Muscle of back (tissue), 13 donors: ENCODE data around the gene ELFN1. TPM values are rescaled to one million over a fixed set of nuclear protein-coding genes. Genes with fewer than 3 reads are reported as not detected.
A peak's percentile ranks its signal among the peaks of the same experiment; 100 is the strongest.

Experiments
- DNase-seq, 3 donors: peaks; one replicate each; pipeline versions ENCODE4 v3.0.0 to v3.0.0-alpha.2; 2013
- long read RNA-seq, 9 donors: transcript quantifications; one replicate each; lab custom pipeline, GENCODE V29; 2026
- polyA plus RNA-seq, 10 donors: library from polyadenylated mRNA; unstranded; fragments of 120-200 nt; gene quantifications; one replicate each; pipeline ENCODE4 v1.2.1, GENCODE V29; 2013; ENCODE audit not compliant: insufficient read length in 10 of 10

ELFN1 gene
- 1 to 10 TPM; 1.4 to 7.9 (median 4.4) TPM for polyA plus RNA-seq
- long read RNA-seq, donor 1, partial matches to known transcripts = 0 of 1 reads
- long read RNA-seq, donor 1, other reads (novel, unspliced or antisense) = 0 of 1 reads
- long read RNA-seq, donor 2 = 0 reads
- long read RNA-seq, donor 3 = 0 reads
- long read RNA-seq, donor 4 = 0 reads
- long read RNA-seq, donor 5, partial matches to known transcripts = 0 of 1 reads
- long read RNA-seq, donor 5, other reads (novel, unspliced or antisense) = 0 of 1 reads
- long read RNA-seq, donor 6, partial matches to known transcripts = 0 of 1 reads
- long read RNA-seq, donor 6, other reads (novel, unspliced or antisense) = 0 of 1 reads
- long read RNA-seq, donor 7 = 0 reads
- long read RNA-seq, donor 8, partial matches to known transcripts = 0 of 1 reads
- long read RNA-seq, donor 8, other reads (novel, unspliced or antisense) = 0 of 1 reads
- long read RNA-seq, donor 9 = 0 reads

DNA sequence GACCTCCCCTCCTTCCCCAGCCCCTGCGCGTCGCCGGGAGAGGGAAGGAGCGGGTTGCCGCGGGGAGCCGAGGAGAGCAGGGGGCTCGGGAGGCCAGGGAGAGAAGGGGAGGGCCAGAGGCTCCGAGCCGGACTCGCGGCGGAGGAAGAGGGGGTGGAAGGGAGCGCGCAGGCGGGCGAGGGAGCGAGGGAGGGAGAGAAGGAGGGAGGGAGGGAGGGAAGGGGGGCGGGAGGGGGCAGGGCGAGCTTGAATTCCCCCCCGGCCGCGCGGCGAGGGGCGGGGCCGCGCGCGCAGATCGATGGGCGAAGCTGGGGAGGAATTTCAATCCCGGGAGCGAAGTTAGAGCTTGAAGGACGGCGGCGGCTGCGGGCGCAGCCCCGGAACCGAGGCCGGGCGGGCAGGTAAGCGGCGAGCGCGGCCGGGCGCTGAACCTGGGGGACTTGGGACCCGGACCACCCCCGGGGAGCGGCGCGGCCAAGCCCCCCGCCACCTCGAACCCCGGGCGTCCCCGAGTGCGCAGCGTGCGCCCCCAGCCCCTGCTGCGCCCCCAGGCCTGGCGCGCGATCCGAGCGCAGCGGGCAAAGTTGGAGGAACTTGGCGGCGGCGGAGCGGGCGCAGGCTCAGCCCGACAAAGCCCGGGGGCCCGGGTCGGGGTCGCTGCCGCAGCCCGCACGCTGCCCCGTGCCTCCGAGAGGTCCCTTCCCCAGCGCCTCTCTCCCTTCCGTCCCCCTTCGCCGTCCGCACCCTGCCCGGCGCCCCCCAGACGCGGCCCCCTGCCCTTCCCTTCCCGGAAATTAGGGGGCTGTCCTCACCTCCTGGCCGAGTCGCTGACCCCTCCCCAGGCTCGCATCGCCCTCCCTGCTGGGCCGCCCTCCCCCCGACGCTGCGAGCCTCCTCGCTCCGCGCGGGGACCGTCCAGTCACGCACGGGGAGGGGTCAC lies at the start of gene ELFN1:
Gene ELFN1 (plus strand): TSS at position 324 of the 940 bp plus-strand sequence. CDS start 74,320 bp downstream, outside the sequence.
- DNase-seq = peak; percentile 63 to 87 (median 75)

DNA sequence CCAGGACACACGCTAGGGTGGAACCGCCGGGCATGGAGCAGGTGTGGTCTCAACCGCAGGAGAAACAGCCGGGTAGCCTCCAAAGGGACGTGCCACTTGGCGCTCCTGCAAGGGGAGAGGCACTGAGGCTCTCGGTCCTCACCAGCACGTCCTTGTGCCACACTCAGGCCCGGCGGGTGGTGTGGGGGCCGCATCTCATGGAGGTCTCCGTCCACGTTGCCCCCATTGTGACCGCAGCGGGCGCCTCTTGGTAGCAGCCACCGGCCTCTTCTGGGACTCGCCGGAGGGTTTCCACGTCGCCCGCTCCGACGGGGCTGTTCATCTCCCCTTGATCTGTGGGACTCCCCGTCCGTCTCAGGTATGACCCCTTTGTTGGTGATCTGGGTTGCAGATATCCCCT lies 49.2 kb upstream of the ELFN1 start:
- DNase-seq = no peak

GRCh38 chr7:1621718-1622117 lies 48.4 kb upstream of the ELFN1 start:
- no peak for DNase-seq

GRCh38 chr7:1622441-1622840 lies 47.6 kb upstream of the ELFN1 start:
- DNase-seq = no peak

- no peak for DNase-seq
These were observed 46.3 kb upstream of the ELFN1 start for GRCh38 chr7:1623810-1624209.

DNA sequence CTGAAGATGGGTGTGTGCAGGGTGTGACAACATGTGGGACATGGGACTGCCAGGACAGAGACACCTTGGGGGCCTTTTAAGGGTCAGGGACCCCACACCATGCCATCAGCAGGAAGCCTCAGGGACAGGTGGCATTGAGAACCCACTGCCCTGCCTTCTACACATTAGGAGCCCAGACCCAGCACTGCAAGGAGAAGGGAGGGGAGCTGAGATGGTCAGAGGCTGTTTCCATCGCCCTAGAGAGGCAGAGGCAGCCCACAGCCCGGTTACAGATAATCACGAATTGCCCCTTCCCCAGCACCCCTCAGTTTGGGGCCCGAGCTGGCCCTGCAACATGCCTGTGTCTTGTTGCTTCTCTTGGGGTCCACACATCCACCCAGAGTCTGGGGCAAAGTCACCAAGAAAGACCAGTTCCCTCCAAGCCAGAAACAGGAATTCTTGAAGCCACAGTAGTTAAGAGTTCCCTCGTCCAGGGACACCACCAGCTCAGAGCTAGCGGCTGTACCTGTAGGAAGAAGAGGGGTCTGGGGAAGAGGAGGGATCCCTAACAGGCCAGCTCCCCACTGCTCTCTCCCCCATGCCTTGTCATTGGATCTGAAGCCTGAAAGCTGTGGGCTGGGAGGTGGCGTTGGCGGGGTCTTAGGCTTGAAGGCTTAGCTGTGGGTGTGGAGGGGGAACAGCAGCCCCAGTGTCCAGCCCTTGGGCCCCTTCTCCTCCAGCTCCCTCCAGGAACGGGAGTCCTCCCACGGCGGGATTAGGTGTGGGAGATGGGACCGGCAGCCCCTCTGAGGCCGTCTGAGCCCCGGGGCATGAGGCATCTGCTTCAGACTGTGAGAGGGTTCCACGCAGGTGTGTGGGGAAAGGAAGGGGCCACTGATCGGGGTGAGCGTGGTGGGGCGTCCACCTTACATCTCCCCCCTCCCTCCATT lies 44.8 kb upstream of the ELFN1 start:
- DNase-seq = no peak

DNA sequence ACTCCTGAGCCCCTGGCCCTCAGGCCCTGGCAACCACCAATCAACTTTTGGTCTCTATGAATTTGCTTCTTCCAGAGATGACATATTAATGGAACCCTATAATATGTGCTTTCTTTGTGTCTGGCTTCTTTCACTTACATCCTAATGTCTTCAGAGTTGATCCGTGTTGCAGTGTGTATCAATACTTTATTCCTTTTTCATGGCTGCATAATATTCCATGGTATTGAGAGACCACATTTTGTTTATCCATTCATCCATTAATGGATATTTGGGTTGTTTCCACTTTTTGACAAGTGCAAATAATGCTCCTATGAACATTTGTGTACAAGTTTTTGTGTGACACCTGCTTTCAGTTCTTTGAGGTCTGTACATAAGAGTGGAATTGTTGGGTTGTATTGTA lies 43.3 kb upstream of the ELFN1 start:
- no peak for DNase-seq

DNA sequence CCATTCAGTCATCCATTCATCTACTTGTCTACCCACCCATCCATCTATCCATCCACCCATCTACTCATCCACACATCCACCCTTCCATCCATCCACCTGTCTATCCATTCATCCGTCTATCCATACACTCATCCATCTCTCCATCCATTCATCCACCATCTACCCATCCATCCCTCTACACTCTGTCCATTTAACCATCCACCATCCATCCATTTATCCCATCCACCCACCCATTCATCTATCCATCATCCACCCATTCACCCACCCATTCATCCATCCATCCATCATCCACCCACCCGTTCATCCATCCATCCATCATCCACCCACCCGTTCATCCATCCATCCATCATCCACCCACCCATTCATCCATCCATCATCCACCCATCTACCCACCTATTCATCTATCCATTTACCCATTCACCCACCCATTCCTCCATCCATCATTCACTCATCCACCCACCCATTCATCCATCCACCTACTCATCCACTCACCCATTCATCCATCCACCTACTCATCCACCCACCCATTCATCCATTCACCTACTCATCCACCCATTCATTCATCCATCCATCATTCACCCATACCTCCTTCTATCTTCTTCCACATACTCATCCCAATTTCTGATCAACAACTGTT lies 39.3 kb upstream of the ELFN1 start:
- no peak for DNase-seq

DNA sequence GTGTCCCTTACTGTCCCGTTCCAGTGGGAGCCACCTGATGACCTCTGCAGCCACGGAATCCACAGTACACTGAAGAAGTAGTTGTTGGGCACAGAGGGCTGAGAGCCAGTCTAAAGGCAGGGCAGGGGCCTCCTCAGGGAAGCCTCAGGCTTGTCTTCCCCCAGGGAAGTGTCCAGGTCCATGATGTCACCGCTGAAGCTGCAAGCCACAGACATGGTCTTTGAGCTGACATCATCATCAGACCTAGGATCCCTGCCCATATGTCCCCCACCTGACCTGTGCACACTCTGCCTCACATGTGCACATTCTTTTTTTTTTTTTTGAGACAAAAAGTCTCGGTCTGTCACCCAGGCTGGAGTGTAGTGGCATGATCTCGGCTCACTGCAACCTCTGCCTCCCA lies 38.4 kb upstream of the ELFN1 start:
- no peak for DNase-seq

- no peak for DNase-seq
These were observed 37.6 kb upstream of the ELFN1 start for GRCh38 chr7:1632506-1632905.

- DNase-seq = no peak
These were observed 36.9 kb upstream of the ELFN1 start for GRCh38 chr7:1632916-1633785.

DNA sequence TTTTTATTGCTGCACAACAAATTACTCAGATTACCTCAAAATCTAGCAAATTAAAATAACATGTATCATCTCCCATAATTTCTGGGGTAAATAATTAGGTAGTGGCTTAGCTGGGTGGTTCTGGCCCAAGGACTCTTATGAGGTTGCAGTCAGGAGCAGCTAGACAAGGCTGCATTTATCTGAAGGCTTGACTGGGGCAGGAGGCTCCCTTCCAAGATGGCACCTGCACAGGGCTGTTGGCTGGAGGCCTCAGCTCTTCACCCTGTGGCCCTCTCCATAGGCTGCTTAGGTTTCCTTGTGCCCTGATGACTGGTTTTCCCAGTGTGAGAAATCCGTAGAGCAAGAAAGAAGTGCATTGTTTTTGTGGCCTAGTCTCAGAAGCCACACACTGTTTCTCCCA lies 34.7 kb upstream of the ELFN1 start:
- DNase-seq = no peak

- no peak for DNase-seq
These were observed 32.9 kb upstream of the ELFN1 start for GRCh38 chr7:1637155-1637554.

GRCh38 chr7:1638215-1638661 lies 31.8 kb upstream of the ELFN1 start:
- peak; percentile 10 to 54 (median 37) for DNase-seq

- no peak for DNase-seq
These were observed 31.0 kb upstream of the ELFN1 start for GRCh38 chr7:1639071-1639470.

DNA sequence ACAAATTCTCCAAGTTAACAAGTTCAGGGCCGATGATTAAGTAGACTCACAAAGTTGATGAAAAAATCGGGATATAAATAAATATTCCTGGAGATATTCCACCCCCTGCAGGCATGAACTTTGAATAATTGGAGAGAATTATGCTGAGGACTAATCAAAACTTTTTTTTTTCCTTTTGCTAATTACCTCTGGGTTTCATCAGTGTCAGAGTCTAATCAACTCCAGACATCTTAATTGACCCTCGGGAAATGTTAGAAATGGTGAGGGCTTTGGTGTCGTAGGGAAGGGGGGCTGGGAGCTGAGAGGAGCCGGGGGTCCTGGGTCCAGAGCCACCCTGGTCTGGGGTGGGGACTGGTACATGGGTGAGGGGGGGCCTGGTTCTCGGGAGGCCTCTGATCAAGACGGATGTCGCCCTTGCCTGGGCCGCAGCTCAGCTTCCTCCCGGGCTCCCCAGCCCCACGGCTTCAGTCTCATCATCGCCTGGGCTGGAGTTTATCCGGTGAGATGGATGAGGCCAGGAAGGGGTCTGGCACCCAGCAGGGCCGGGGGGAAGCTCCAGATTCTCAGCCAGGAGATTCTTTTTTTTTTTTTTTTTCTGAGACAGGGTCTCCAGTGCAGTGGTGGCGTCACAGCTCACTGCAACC lies 30.4 kb upstream of the ELFN1 start:
- no peak for DNase-seq

DNA sequence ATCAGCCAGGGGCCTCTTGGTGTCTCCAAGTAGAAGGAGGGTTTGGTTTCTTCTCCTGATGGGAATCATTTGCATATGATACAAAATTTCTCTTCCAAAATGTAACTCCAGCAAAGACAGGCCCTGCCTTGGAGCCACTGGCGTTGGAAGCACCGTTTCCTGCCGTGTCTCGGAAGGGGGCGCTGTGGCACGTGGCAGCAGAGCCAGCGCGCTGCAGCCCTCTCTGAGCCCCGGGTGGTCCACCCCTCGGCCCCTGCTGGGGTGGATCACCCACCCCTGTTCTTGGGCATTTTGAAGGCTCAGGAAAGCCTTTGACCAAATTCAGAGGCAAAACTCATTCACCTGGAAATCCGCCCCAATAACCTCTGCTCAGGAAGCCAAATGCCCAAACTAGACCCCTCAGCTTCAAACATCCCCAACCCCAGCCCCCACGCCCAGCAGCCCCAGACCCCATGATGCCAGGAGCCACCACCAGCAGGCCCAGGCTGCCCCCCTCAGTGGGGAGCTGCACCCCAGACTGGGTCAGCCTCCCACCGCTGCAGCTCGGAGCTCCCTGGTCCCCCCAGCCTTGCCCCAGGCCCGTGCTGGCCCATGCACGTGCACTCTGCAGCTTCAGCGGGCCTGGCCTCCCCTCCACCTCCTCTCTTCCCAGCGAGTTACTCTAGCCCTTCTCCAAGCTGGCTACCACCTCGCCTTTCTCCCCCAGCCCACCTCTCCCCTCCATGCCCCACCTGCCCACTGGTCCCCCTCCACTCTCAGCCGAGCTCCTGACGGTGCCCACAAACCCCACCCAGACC lies 29.5 kb upstream of the ELFN1 start:
- no peak for DNase-seq

- DNase-seq = no peak
These were observed 28.9 kb upstream of the ELFN1 start for GRCh38 chr7:1641173-1641572.
